Fibroblast of lung (primary cell): ENCODE measurements around the gene SPATA16.

Experiments used
- EZH2 ChIP-seq: IDR thresholded peaks from 2 replicates; pipeline ENCODE4 v1.5.1; 2012; ENCODE audit warnings: low read length, control low read depth, mild to moderate bottlenecking; ENCODE audit errors: missing control alignments
- TF ChIP-seq, protein P1 (sequence below), 2 donors: IDR thresholded peaks in 1 of 2; conservative IDR thresholded peaks in 1 of 2; 1 replicate in 1 of 2; 2 replicates in 1 of 2; pipeline ENCODE4 v1.5.1; 2011 to 2012; ENCODE audit warnings: low read length in 2 of 2, control low read depth in 1 of 2, inconsistent platforms in 1 of 2, low read depth in 1 of 2, mild to moderate bottlenecking in 1 of 2

DNA sequence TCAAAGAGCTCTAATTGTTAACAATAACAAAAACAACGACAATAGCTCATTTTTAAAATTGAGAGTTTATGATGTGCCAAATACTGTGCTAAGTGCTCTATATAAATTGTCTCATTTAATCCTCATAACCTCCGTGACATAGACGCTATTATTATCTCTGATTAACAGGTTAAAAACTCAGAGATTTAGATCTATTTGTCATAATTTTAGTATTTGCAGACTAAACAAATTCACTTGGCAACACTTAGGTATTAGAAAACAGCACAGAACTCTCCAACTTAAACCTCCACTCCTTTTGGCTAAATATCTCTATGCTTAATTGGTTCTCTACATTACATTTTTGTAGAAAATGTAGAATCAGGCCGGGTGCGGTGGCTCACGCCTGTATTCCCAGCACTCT is 136.4 kb downstream of the SPATA16 start:
- TF ChIP-seq, protein P1, sequence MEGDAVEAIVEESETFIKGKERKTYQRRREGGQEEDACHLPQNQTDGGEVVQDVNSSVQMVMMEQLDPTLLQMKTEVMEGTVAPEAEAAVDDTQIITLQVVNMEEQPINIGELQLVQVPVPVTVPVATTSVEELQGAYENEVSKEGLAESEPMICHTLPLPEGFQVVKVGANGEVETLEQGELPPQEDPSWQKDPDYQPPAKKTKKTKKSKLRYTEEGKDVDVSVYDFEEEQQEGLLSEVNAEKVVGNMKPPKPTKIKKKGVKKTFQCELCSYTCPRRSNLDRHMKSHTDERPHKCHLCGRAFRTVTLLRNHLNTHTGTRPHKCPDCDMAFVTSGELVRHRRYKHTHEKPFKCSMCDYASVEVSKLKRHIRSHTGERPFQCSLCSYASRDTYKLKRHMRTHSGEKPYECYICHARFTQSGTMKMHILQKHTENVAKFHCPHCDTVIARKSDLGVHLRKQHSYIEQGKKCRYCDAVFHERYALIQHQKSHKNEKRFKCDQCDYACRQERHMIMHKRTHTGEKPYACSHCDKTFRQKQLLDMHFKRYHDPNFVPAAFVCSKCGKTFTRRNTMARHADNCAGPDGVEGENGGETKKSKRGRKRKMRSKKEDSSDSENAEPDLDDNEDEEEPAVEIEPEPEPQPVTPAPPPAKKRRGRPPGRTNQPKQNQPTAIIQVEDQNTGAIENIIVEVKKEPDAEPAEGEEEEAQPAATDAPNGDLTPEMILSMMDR (conservative IDR thresholded peaks at IDR 0.05 in 1 of 2, IDR thresholded peaks at IDR 0.05 in 1 of 2; ENCODE audit: low read depth in 1 of 2, low read length in 2 of 2) = no peak
- TF ChIP-seq EZH2 = no peak
